Transverse colon (tissue), 4 donors: ENCODE data around the gene GTF2H4. TPM values are rescaled to one million over a fixed set of nuclear protein-coding genes. Genes with fewer than 3 reads are reported as not detected.

Source experiments
- DNase-seq: peaks from one replicate; pipeline ENCODE4 v3.0.0-alpha.2; 2019
- H3K27ac ChIP-seq, 4 donors: fragments of 200-600 bp; sonication (generic); 2 replicates each; pipeline ENCODE4 v1.5.1; 2016 to 2018; ENCODE audit warnings: inconsistent platforms in 4 of 4
- H3K27me3 ChIP-seq: fragments of 200-600 bp; sonication (generic); 2 replicates; pipeline ENCODE4 v1.5.1; 2017; ENCODE audit warnings: inconsistent platforms
- H3K36me3 ChIP-seq, 4 donors: fragments of 200-600 bp; sonication (generic); 2 replicates each; pipeline ENCODE4 v1.5.1; 2017 to 2019; ENCODE audit warnings: inconsistent platforms in 4 of 4
- H3K4me1 ChIP-seq, 4 donors: fragments of 200-600 bp; sonication (generic); 2 replicates each; pipeline ENCODE4 v1.5.1; 2017 to 2020; ENCODE audit warnings: inconsistent platforms in 4 of 4
- H3K4me3 ChIP-seq, 4 donors: fragments of 200-600 bp; sonication (generic); 1 replicate in 1 of 4; 2 replicates in 3 of 4; pipeline versions ENCODE4 v1.5.1 to v1.6.1; 2017 to 2019; ENCODE audit warnings: inconsistent platforms in 4 of 4
- H3K9me3 ChIP-seq, 2 donors: fragments of 200-600 bp; sonication (generic); 2 replicates each; pipeline ENCODE4 v1.5.1; 2017 to 2019; ENCODE audit warnings: inconsistent platforms in 2 of 2
- CTCF ChIP-seq, 5 experiments: fragments of 200-600 bp in 3 of 5; fragments of 450-650 bp in 2 of 5; sonication (generic) in 3 of 5; IDR thresholded peaks; 1 replicate in 2 of 5; 2 replicates in 3 of 5; pipeline ENCODE4 v1.5.1; 2016 to 2017; ENCODE audit warnings: antibody characterized with exemption in 5 of 5, inconsistent platforms in 3 of 5, mild to moderate bottlenecking in 2 of 5, moderate library complexity in 1 of 5
- EP300 ChIP-seq: sonication (generic); formaldehyde crosslinking; IDR thresholded peaks from one replicate; pipeline ENCODE4 v1.6.1; 2017; ENCODE audit warnings: antibody characterized with exemption, low read depth
- POLR2A ChIP-seq: fragments of 450-650 bp; IDR thresholded peaks from one replicate; pipeline ENCODE4 v1.6.1; 2016; ENCODE audit warnings: antibody characterized with exemption, mild to moderate bottlenecking, moderate library complexity
- POLR2AphosphoS5 ChIP-seq, 3 donors: sonication (generic); formaldehyde crosslinking; IDR thresholded peaks; one replicate each; pipeline ENCODE4 v1.6.1; 2016; ENCODE audit warnings: antibody characterized with exemption in 3 of 3
- WGBS, 2 donors: methylation state at CpG; one replicate each; pipeline ENCODE4 v1.1.5; 2018; ENCODE audit warnings: low coverage in 1 of 2; 5-methylcytosine and 5-hydroxymethylcytosine counted together
- in situ Hi-C, 4 donors: fragments of 200-750 bp; cut with MboI; loops; one replicate each; pipeline versions ENCODE4 v1.15.0 to v1.15.1; 2017; ENCODE audit warnings: low sequenced_read_pairs in 3 of 4, low pct_ligation_motif_present in 1 of 4, low pct_unique_long_range_greater_than_20kb in 1 of 4
- intact Hi-C: fragments of 100-400 bp; cut with DNase I; formaldehyde crosslinking; loops from one replicate; pipeline ENCODE4 v1.15.1; 2023; ENCODE audit warnings: low total_unique reads
- small RNA-seq, 4 donors: library from RNA; depleted of rRNA; stranded (forward); fragments of <200 nt; gene quantifications; one replicate each; pipeline ENCODE3, GENCODE V24; 2016
- total RNA-seq, 4 donors: library from RNA; depleted of rRNA; stranded (reverse); fragments of >200 nt; gene quantifications; one replicate each; pipeline ENCODE4 v1.1.0, GENCODE V29; 2016

The GTF2H4 gene
- total RNA-seq, 4 donors from 2014 or later, result 2.0 to 44.5 (median 6.8) TPM

- no peak for TF ChIP-seq EP300
- no peak for TF ChIP-seq POLR2A
- TF ChIP-seq POLR2AphosphoS5 (IDR thresholded peaks at IDR 0.05), result no peak
- no peak for TF ChIP-seq CTCF (IDR thresholded peaks at IDR 0.05)
- intact Hi-C loops (no loop called here), in situ Hi-C loops (no loop called here)
- Histone ChIP-seq H3K27ac (no peak overlapping the region), H3K36me3 (no peaks in the 10 kb centered on the region), H3K9me3 (no peaks in the 10 kb centered on the region), H3K4me3 (no peak overlapping the region), H3K27me3 (peaks cover 32% of the 10 kb centered on the region), H3K4me1 (no peaks in the 10 kb centered on the region)
- DNase-seq, result no peak
These were observed 54.7 kb downstream of the GTF2H4 start for GRCh38 chr6:30962716-30963115.

- WGBS, 2 donors, result 70 to 80% methylated on average over 6 of the region's 6 CpGs
These were observed 55.6 kb downstream of the GTF2H4 start for GRCh38 chr6:30963641-30964040.

More at GRCh38 chr6:30963641-30964040, 55.6 kb downstream of the GTF2H4 start:
- in situ Hi-C loops (no loop called here), intact Hi-C loops (no loop called here)
- Histone ChIP-seq H3K9me3 (no peaks in the 10 kb centered on the region), H3K27me3 (peaks cover 23% of the 10 kb centered on the region), H3K4me3 (no peak overlapping the region), H3K36me3 (no peaks in the 10 kb centered on the region), H3K4me1 (no peaks in the 10 kb centered on the region), H3K27ac (no peak overlapping the region)
- no peak for DNase-seq
- TF ChIP-seq POLR2A (no peak), POLR2AphosphoS5 (IDR thresholded peaks at IDR 0.05) (no peak), EP300 (no peak), CTCF (IDR thresholded peaks at IDR 0.05) (no peak)

Small RNAs within 50 kb of the gene (small RNA-seq; reads per million reads assigned to genes)
- 0 reads per million in 4 donors for gene RF00019

Other genes with a start within 250 kb of the GTF2H4 start
- gene DHX16, start 235.2 kb upstream of the GTF2H4 start, total RNA-seq, result 100 to 1,000 TPM in 1 of 4 donors, 10 to 100 TPM in 3; 37.8 to 144 (median 41.3) TPM
- 10 to 100 TPM; 11.5 to 46.0 (median 14.9) TPM for gene PPP1R18, start 221.6 kb upstream of the GTF2H4 start, total RNA-seq
- 10 to 100 TPM in 1 of 4 donors, 1 to 10 TPM in 2, not detected in 1; 2.7 to 13.8 (median 2.7) TPM for gene NRM, start 217.2 kb upstream of the GTF2H4 start, total RNA-seq
- gene MDC1, start 190.9 kb upstream of the GTF2H4 start, total RNA-seq, result 10 to 100 TPM in 2 of 4 donors, 1 to 10 TPM in 2; 3.1 to 13.5 (median 9.7) TPM
- 100 to 1,000 TPM in 3 of 4 donors, 10 to 100 TPM in 1; 77.1 to 128 (median 106) TPM for gene TUBB, start 187.9 kb upstream of the GTF2H4 start, total RNA-seq
- 100 to 1,000 TPM; 123 to 146 (median 139) TPM for gene FLOT1, start 165.5 kb upstream of the GTF2H4 start, total RNA-seq
- 100 to 1,000 TPM in 1 of 4 donors, 10 to 100 TPM in 3; 21.1 to 100 (median 84.6) TPM for gene IER3, start 163.7 kb upstream of the GTF2H4 start, total RNA-seq
- 100 to 1,000 TPM; 149 to 322 (median 230) TPM for gene DDR1, start 23.7 kb upstream of the GTF2H4 start, total RNA-seq
- gene VARS2, start 6.0 kb downstream of the GTF2H4 start, total RNA-seq, result 10 to 100 TPM; 13.1 to 64.7 (median 25.8) TPM
- gene SFTA2, start 24.0 kb downstream of the GTF2H4 start, total RNA-seq, result not detected
- gene MUCL3, start 32.8 kb downstream of the GTF2H4 start, total RNA-seq, result under 1 TPM in 2 of 4 donors, not detected in 2; 0.16 to 0.41 TPM
- gene MUC21, start 75.5 kb downstream of the GTF2H4 start, total RNA-seq, result not detected
- not detected for gene MUC22, start 102.3 kb downstream of the GTF2H4 start, total RNA-seq
- not detected for gene C6orf15, start 204.4 kb downstream of the GTF2H4 start, total RNA-seq
- 10 to 100 TPM in 2 of 4 donors, 1 to 10 TPM in 2; 8.8 to 19.0 (median 13.4) TPM for gene PSORS1C1, start 206.6 kb downstream of the GTF2H4 start, total RNA-seq
- not detected for gene CDSN, start 212.2 kb downstream of the GTF2H4 start, total RNA-seq
- gene PSORS1C2, start 230.9 kb downstream of the GTF2H4 start, total RNA-seq, result not detected
- 10 to 100 TPM; 15.0 to 44.1 (median 29.9) TPM for gene CCHCR1, start 249.6 kb downstream of the GTF2H4 start, total RNA-seq